Measurements from ENCODE around the gene TRAF2. TPM values are rescaled to one million over a fixed set of nuclear protein-coding genes. Genes with fewer than 3 reads are reported as not detected.
A peak's percentile ranks its signal among the peaks of the same experiment; 100 is the strongest.

The TRAF2 gene
- total and polyA plus RNA-seq, 2 of the 13 experiments (the other 11 are each of a cell fraction or from before 2014, with no cell fraction given), result 12.4 to 13.6 TPM

DNA sequence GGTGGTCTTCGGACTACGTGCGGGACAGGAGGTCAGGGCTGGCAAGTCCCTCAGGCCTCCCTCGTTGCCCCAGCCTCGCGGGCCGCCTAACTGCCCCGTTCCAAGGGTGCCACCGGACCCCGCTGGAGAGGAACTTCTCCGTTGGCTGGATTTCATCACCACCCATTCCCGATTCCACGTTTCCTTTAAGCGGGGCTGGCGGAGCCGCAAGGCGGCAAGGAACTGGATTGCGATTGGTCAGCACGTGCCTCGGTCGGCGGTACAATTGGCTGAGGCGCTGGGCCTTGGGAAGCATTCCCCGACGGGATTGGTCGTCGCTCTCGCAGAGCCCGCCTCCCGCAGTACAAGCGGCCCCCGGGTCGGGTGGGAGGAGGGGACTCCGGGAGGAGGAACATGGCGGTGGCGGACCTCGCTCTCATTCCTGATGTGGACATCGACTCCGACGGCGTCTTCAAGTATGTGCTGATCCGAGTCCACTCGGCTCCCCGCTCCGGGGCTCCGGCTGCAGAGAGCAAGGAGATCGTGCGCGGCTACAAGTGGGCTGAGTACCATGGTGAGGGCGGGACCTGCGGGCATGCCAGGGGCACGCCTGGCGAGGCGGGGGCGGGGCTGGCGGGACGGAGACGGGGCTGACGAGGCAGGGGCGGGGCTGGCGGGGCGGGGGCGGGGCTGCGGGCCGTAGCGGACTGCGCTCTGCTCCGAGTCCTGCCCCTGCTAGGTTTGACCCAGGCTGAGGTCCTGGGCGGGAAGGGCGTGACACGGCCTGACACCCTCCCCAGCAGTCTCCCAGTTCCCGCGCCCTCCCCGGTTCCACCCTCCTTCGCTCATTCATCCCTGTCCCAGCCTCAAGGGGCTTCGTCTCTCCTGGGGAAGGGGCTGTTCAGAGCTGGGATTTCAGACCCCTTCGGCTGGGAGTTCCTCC is 37.0 kb upstream of the TRAF2 start, which contains the start of gene PHPT1 (continued):
- TF ChIP-seq, protein P1, sequence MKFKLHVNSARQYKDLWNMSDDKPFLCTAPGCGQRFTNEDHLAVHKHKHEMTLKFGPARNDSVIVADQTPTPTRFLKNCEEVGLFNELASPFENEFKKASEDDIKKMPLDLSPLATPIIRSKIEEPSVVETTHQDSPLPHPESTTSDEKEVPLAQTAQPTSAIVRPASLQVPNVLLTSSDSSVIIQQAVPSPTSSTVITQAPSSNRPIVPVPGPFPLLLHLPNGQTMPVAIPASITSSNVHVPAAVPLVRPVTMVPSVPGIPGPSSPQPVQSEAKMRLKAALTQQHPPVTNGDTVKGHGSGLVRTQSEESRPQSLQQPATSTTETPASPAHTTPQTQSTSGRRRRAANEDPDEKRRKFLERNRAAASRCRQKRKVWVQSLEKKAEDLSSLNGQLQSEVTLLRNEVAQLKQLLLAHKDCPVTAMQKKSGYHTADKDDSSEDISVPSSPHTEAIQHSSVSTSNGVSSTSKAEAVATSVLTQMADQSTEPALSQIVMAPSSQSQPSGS (CRISPR knock-in tag; IDR thresholded peaks at IDR 0.05), result peak; percentile 66; the same call in 1 of the 2 replicates
- TF ChIP-seq, protein P2, sequence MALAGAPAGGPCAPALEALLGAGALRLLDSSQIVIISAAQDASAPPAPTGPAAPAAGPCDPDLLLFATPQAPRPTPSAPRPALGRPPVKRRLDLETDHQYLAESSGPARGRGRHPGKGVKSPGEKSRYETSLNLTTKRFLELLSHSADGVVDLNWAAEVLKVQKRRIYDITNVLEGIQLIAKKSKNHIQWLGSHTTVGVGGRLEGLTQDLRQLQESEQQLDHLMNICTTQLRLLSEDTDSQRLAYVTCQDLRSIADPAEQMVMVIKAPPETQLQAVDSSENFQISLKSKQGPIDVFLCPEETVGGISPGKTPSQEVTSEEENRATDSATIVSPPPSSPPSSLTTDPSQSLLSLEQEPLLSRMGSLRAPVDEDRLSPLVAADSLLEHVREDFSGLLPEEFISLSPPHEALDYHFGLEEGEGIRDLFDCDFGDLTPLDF (CRISPR knock-in tag; IDR thresholded peaks at IDR 0.05), result peak; percentile 86
- TF ChIP-seq HMG20B (CRISPR knock-in tag; conservative IDR thresholded peaks at IDR 0.05) (0 out of 2 replicates have a peak, but pooled peaks have one; percentile 27), ARNT2 (CRISPR knock-in tag; IDR thresholded peaks at IDR 0.05; ENCODE audit: low read depth) (peak; percentile 79; the same call in 1 of the 2 replicates), YEATS4 (CRISPR knock-in tag; IDR thresholded peaks at IDR 0.05; ENCODE audit: borderline replicate concordance) (peak; percentile 90), CHD2 (IDR thresholded peaks at IDR 0.05; ENCODE audit: low read depth, low read length) (peak; percentile 74; the same call in 1 of the 2 replicates), SRSF4 (IDR thresholded peaks at IDR 0.05; ENCODE audit: low read depth, low read length, poor library complexity, severe bottlenecking) (no peak), FOXK1 (CRISPR knock-in tag; IDR thresholded peaks at IDR 0.05; ENCODE audit: borderline replicate concordance, low read depth) (peak; percentile 82), SRSF1 (optimal IDR thresholded peaks at IDR 0.05; ENCODE audit: low read depth, low read length) (peak; percentile 94), TSC22D2 (CRISPR knock-in tag; IDR thresholded peaks at IDR 0.05; ENCODE audit: borderline replicate concordance) (peak; percentile 47; the same call in 1 of the 2 replicates), MEIS1 (CRISPR knock-in tag; IDR thresholded peaks at IDR 0.05; ENCODE audit: borderline replicate concordance) (0 out of 2 replicates have a peak, but pooled peaks have one; percentile 29), REL (CRISPR knock-in tag; conservative IDR thresholded peaks at IDR 0.05) (peak; percentile 75), ZNF768 (CRISPR knock-in tag; IDR thresholded peaks at IDR 0.05) (peak; percentile 36; the same call in 1 of the 2 replicates), ZNF510 (CRISPR knock-in tag; IDR thresholded peaks at IDR 0.05; ENCODE audit: low read depth) (peak; percentile 72; the same call in 1 of the 2 replicates), TMF1 (CRISPR knock-in tag; IDR thresholded peaks at IDR 0.05; ENCODE audit: low read depth) (peak; percentile 92)
- TF ChIP-seq, protein P3, sequence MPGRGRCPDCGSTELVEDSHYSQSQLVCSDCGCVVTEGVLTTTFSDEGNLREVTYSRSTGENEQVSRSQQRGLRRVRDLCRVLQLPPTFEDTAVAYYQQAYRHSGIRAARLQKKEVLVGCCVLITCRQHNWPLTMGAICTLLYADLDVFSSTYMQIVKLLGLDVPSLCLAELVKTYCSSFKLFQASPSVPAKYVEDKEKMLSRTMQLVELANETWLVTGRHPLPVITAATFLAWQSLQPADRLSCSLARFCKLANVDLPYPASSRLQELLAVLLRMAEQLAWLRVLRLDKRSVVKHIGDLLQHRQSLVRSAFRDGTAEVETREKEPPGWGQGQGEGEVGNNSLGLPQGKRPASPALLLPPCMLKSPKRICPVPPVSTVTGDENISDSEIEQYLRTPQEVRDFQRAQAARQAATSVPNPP (CRISPR knock-in tag; IDR thresholded peaks at IDR 0.05), result 0 out of 2 replicates have a peak, but pooled peaks have one; percentile 35
- TF ChIP-seq, protein P4, sequence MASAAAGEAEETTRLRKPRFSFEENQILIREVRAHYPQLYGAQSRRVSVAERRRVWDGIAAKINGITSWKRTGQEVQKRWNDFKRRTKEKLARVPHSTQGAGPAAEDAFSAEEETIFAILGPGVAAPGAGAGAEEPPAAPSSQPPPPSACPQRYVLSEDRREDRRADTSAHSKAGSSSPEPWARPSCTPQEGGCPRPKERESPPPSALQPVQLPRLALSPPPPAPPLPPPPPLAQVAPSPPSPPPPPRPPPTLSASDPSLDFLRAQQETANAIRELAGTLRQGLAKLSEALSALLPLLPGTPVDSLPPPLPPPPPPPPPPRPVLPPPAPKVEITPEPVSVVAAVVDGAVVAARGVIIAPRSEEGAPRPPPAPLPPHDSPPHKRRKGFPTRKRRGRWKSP (CRISPR knock-in tag; IDR thresholded peaks at IDR 0.05), result peak; percentile 76
- TF ChIP-seq, protein P5, sequence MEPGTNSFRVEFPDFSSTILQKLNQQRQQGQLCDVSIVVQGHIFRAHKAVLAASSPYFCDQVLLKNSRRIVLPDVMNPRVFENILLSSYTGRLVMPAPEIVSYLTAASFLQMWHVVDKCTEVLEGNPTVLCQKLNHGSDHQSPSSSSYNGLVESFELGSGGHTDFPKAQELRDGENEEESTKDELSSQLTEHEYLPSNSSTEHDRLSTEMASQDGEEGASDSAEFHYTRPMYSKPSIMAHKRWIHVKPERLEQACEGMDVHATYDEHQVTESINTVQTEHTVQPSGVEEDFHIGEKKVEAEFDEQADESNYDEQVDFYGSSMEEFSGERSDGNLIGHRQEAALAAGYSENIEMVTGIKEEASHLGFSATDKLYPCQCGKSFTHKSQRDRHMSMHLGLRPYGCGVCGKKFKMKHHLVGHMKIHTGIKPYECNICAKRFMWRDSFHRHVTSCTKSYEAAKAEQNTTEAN (CRISPR knock-in tag; conservative IDR thresholded peaks at IDR 0.05), result no peak
